HG02943 (cell line): ENCODE results near the gene PACRG.

Source experiments
- ATAC-seq: cut with Tn5 transposase; IDR thresholded peaks from one replicate; pipeline ENCODE4 v1.9.1; 2021; ENCODE audit warnings: mild to moderate bottlenecking, low read depth, moderate library complexity; ENCODE audit not compliant: unreplicated experiment

Gene PACRG

GRCh38 chr6:163190786-163191185, 463.0 kb downstream of the PACRG start:
- ATAC-seq, result no peak

GRCh38 chr6:163191704-163192537, 464.1 kb downstream of the PACRG start:
- no peak for ATAC-seq

- ATAC-seq, result no peak
Measured at GRCh38 chr6:163192591-163192990, 464.8 kb downstream of the PACRG start.

GRCh38 chr6:163193326-163193725, 465.6 kb downstream of the PACRG start:
- no peak for ATAC-seq

- no peak for ATAC-seq
Measured at GRCh38 chr6:163195721-163196691, 468.2 kb downstream of the PACRG start.

- ATAC-seq, result no peak
Measured at GRCh38 chr6:163197839-163198238, 470.1 kb downstream of the PACRG start.

GRCh38 chr6:163198396-163198795, 470.6 kb downstream of the PACRG start:
- ATAC-seq, result no peak

GRCh38 chr6:163199371-163199770, 471.6 kb downstream of the PACRG start:
- no peak for ATAC-seq

GRCh38 chr6:163200289-163200688, 472.5 kb downstream of the PACRG start:
- no peak for ATAC-seq

- ATAC-seq, result no peak
Measured at GRCh38 chr6:163200694-163201093, 472.9 kb downstream of the PACRG start.

- no peak for ATAC-seq
Measured at GRCh38 chr6:163201855-163202254, 474.1 kb downstream of the PACRG start.

GRCh38 chr6:163206196-163206595, 478.4 kb downstream of the PACRG start:
- no peak for ATAC-seq

- ATAC-seq, result no peak
Measured at GRCh38 chr6:163207431-163208383, 479.9 kb downstream of the PACRG start.

GRCh38 chr6:163209005-163209404, 481.2 kb downstream of the PACRG start:
- ATAC-seq, result no peak

- ATAC-seq, result no peak
Measured at GRCh38 chr6:163212123-163212522, 484.3 kb downstream of the PACRG start.

GRCh38 chr6:163214259-163214658, 486.5 kb downstream of the PACRG start:
- ATAC-seq, result no peak

GRCh38 chr6:163218361-163218894, 490.7 kb downstream of the PACRG start:
- ATAC-seq, result no peak

GRCh38 chr6:163226181-163226835, 498.5 kb downstream of the PACRG start:
- no peak for ATAC-seq

GRCh38 chr6:163226836-163227485, 499.2 kb downstream of the PACRG start:
- no peak for ATAC-seq
